Upper lobe of left lung (tissue), 4 donors: ENCODE measurements around the gene COPS7B.

Experiments used
- CTCF ChIP-seq, 6 experiments: fragments of 450-650 bp in 4 of 6; fragments of 200-600 bp in 2 of 6; sonication (generic) in 2 of 6; IDR thresholded peaks; one replicate each; pipeline ENCODE4 v1.5.1; 2016 to 2019; ENCODE audit warnings: antibody characterized with exemption in 6 of 6
- POLR2A ChIP-seq, 4 donors: fragments of 450-650 bp; IDR thresholded peaks; one replicate each; pipeline ENCODE4 v1.5.1; 2016 to 2017; ENCODE audit warnings: antibody characterized with exemption in 4 of 4, mild to moderate bottlenecking in 2 of 4
- POLR2AphosphoS5 ChIP-seq, 2 donors: sonication (generic); formaldehyde crosslinking; IDR thresholded peaks; one replicate each; pipeline ENCODE4 v1.5.1; 2017; ENCODE audit warnings: antibody characterized with exemption in 2 of 2

GRCh38 chr2:231761735-231762134, 24.5 kb upstream of the COPS7B start:
- TF ChIP-seq CTCF (IDR thresholded peaks at IDR 0.05) (no peak), POLR2A (IDR thresholded peaks at IDR 0.05) (no peak), POLR2AphosphoS5 (IDR thresholded peaks at IDR 0.05) (no peak)
